GM23338 (cell line): ENCODE measurements around the gene REC8.

Experiments used
- CREB1 ChIP-seq: fragments of 250-450 bp; sonication (Bioruptor Pico); IDR thresholded peaks from 2 replicates; pipeline ENCODE4 v1.5.0; 2020; ENCODE audit warnings: low read depth, mild to moderate bottlenecking, moderate library complexity
- CTCF ChIP-seq, 2 experiments: fragments of 200-600 bp in 1 of 2; sonication (generic) in 1 of 2; conservative IDR thresholded peaks; 2 replicates each; pipeline versions ENCODE4 v1.5.1 to v1.6.1; 2016 to 2017; ENCODE audit warnings: antibody characterized with exemption in 2 of 2, low read depth in 2 of 2, mild to moderate bottlenecking in 2 of 2, moderate library complexity in 1 of 2
- EZH2 ChIP-seq: fragments of 200-600 bp; sonication (generic); IDR thresholded peaks from one replicate; pipeline ENCODE4 v1.8.0; 2017; ENCODE audit warnings: antibody characterized with exemption, mild to moderate bottlenecking, low read depth; ENCODE audit not compliant: unreplicated experiment
- NANOG ChIP-seq: IDR thresholded peaks from 2 replicates; pipeline ENCODE4 v1.6.1; 2016; ENCODE audit warnings: antibody characterized with exemption, borderline replicate concordance
- POLR2AphosphoS5 ChIP-seq: IDR thresholded peaks from 2 replicates; pipeline ENCODE4 v1.6.1; 2016; ENCODE audit warnings: antibody characterized with exemption, low read depth
- TF ChIP-seq, protein P1 (sequence below): IDR thresholded peaks from one replicate; pipeline ENCODE4 v1.6.1; 2018; ENCODE audit warnings: antibody characterized with exemption; ENCODE audit not compliant: unreplicated experiment

- TF ChIP-seq EZH2 (no peak), CTCF (conservative IDR thresholded peaks at IDR 0.05; ENCODE audit: low read depth in 2 of 2) (no peak), NANOG (no peak), CREB1 (CRISPR knock-in tag) (no peak), POLR2AphosphoS5 (no peak)
- TF ChIP-seq, protein P1, sequence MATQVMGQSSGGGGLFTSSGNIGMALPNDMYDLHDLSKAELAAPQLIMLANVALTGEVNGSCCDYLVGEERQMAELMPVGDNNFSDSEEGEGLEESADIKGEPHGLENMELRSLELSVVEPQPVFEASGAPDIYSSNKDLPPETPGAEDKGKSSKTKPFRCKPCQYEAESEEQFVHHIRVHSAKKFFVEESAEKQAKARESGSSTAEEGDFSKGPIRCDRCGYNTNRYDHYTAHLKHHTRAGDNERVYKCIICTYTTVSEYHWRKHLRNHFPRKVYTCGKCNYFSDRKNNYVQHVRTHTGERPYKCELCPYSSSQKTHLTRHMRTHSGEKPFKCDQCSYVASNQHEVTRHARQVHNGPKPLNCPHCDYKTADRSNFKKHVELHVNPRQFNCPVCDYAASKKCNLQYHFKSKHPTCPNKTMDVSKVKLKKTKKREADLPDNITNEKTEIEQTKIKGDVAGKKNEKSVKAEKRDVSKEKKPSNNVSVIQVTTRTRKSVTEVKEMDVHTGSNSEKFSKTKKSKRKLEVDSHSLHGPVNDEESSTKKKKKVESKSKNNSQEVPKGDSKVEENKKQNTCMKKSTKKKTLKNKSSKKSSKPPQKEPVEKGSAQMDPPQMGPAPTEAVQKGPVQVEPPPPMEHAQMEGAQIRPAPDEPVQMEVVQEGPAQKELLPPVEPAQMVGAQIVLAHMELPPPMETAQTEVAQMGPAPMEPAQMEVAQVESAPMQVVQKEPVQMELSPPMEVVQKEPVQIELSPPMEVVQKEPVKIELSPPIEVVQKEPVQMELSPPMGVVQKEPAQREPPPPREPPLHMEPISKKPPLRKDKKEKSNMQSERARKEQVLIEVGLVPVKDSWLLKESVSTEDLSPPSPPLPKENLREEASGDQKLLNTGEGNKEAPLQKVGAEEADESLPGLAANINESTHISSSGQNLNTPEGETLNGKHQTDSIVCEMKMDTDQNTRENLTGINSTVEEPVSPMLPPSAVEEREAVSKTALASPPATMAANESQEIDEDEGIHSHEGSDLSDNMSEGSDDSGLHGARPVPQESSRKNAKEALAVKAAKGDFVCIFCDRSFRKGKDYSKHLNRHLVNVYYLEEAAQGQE: no peak
Observed at GRCh38 chr14:24216345-24216699, 44.4 kb downstream of the REC8 start.
